HG02588 (cell line): Measurements from ENCODE around the gene TCF4.

Experiments
- ATAC-seq: cut with Tn5 transposase; IDR thresholded peaks from one replicate; pipeline ENCODE4 v1.9.1; 2021; ENCODE audit warnings: mild to moderate bottlenecking, moderate library complexity; ENCODE audit not compliant: unreplicated experiment

The TCF4 gene

DNA sequence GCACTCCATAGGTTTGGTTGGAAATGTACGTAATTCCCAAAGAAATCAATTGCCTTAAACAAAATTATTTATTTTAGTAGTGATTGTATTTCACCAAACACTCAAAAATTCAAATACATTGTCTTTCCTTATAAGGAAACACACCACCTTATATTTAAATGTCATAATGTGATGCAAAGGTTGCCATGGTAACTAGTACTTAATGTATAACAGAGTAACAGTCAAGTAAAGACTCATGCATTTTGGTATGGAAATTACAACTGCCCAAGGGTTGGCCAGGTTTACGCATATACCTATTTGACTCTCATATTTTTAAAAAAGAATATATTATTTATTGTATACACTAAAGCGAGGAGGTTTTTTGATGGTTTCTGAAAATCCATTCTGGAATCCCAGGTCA, 231.2 kb downstream of the TCF4 start:
- ATAC-seq: no peak

DNA sequence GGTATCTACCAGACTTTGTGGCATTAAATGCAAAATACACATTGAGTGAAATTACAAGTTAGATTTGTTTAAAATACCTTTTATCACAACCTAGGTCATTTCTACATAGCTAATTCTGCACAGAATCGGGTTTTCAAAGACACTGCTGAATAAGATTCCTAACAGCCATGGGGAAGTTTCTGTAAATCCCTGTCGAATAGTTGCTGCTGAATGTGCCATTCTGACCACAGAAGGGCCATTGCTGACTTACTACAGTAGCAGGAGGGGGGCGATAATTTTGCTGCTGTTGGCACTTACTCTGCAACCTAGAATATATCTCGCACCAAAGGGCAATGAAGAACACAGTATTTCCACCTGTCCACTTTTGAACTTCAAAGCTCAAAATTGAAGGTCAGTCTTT, 232.8 kb downstream of the TCF4 start:
- no peak for ATAC-seq

DNA sequence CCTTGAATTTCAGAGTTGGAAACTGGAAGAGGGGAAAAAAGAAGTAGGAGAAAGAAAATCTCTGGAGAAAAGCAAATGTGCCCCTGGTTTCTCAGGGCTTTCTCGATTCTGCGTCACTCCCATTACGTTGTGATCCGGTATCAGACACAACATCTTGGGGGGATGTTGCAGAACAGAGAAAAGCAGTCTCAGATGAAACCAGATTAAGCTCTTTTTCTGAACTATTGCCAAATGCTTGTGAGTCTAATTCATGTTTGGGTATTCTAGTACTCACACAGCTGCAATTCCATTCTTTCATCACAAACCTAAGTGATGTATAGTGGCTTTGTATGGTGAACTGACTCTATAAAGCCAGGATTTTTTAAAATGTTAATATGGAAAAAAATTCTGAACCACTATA, 233.2 kb downstream of the TCF4 start:
- ATAC-seq: no peak

DNA sequence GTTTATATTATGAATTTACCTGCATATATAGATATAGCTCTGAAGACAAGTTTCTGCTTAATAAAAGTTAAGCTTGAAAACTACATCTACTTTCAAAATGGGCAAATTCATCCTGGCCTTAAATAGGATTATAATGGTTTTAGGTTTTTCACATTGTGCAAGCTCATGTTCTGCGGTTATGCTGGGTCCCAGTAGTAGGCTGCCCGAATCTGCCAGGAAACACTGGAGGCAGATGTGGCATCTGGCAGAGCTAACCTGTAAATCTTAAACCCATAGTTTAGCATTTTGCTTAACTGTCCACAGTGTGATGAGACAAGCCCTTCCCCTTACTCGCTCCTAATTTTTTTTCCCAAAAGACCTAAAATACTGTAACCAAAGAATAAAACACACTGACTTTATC, 234.2 kb downstream of the TCF4 start:
- ATAC-seq: no peak

DNA sequence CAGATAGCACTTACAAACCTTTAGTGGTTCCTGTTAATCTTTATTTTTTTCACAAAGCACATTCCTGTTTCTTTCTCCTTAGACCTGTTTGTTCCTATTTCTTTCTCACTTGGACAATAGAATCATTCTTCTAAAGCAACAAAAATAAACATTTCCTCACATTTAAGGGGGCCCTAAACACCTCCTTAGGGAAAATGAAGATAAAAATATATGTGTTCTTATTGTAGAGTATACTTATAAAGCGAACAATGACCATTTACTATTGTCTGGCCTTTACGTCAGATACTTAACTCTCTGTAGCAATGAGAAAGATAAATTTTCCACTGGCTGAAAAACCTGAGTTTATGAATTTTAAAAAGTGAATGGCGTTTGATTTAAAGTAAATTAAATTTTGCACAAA, 234.6 kb downstream of the TCF4 start:
- no peak for ATAC-seq

DNA sequence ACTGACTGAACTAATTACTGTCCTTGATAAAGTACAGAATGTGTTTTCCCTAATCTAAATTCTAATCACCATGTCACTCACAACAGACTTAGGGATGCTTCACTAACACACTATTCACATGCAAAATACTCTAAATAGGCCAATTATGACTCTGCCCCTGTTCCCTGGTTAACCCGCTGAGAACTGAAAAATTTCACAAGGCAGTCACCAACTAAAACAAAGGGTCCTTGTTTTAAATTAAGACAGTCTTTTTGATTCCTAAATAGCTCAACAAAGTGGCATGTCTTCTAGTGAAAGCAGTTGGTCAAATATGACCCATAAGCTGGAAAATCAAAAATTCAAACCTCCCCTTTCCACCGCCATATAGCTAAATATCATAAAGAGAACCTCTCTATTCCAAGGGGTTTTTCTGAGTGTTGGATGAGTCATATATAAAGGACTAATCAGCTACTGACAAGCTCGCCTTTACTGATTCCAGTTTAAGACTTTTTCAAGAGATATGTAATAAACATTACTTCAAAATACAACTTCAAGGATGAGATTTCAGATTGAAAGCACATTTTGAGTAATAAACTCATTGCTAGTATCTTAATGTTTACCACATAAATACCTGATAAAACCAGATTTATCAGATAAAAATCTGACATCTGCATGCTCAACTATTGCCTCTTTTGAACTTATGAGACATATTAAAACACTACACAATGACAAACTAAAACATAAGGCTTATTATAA, 235.8 kb downstream of the TCF4 start:
- peak; percentile 66 for ATAC-seq

DNA sequence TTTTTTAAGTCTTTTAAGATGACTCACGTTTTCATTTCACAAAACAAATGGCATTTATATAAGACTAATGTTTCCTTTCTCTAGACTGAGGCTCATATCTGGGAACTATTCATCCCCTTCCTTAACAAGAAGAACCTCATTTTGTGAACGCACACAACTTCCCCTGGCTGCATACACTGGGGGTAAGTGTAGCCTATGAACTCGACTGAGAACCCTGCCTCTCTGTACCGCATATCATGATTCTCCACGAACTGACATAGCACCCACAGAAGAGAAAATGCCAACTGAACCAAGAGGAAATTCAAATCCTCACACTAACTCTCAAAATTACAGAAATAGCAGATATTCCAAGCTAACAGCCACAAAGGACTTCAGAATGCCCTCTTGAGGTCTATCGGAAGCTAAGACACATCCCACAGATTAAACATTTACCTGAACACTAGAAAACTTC, 236.7 kb downstream of the TCF4 start:
- ATAC-seq: no peak

DNA sequence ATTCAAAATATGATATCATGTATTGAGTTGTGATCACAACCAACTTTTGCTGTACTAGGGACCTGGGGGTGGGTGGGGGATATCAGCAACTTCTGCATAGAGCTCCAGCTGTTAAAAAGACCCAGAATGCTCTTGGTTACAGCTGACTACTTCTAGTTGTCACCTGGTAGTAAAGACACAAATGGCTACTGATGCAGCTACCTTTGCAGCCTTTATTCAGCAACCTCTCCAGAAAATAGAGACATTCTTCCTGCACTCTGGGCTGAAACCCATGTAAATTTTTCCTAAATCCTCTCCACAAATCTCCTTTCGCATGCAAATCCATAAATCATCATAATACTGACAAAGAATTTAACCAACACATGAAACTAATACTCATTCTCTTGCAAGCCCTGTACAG, 238.3 kb downstream of the TCF4 start:
- ATAC-seq: no peak

DNA sequence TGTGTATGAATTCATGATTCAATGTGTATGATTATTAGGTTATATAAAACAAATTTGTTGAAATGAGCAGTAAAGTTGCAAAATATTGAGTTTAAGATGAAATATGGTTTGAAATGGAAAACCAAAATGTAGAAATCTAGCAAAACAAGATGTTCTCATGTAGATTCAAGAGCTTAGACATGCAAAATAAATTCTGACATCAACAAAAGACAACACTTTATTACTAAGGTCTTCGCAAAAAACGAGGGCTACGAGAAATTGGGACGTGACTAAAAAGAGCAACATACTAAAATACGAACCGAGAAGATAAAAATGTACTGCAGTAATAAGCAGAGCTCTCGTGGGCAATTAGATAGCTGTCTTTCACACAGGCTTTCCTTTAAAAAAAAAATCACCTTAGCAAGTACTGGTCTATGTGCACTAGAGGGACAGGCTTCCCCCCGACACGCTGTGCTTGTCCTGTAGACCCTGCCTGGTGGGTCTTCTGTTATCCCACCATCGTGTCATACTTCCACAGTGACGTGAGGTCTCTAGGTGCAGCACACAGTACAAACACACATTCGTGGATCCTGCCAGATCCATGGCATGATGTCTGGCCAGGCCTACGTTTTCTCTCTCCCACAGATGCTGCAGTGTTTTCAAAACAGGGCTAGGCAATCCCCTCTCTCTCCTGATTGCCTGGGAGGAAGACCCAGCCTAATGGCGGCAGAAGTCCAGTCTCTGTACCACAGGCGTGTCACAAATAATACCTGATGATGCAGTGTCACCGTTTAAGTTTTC, 240.8 kb downstream of the TCF4 start:
- no peak for ATAC-seq

DNA sequence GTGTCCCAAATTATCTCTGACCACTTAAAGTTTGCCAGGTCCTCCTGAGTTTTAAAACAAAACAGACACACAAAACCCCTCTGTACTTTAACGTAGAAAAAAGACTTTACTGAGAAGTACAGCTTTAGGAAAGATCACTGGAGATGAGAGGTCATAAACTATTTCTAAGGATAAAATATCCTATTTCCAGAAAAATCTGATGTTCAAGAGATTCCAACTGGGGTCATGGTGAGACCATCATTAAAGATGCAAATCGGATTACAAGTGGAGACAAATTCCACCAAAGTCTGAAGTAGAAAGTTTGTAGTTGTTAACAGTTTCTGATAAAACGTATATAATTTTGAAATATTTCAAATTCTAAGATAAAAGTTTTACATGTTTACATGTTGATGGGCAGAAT, 241.6 kb downstream of the TCF4 start:
- no peak for ATAC-seq

DNA sequence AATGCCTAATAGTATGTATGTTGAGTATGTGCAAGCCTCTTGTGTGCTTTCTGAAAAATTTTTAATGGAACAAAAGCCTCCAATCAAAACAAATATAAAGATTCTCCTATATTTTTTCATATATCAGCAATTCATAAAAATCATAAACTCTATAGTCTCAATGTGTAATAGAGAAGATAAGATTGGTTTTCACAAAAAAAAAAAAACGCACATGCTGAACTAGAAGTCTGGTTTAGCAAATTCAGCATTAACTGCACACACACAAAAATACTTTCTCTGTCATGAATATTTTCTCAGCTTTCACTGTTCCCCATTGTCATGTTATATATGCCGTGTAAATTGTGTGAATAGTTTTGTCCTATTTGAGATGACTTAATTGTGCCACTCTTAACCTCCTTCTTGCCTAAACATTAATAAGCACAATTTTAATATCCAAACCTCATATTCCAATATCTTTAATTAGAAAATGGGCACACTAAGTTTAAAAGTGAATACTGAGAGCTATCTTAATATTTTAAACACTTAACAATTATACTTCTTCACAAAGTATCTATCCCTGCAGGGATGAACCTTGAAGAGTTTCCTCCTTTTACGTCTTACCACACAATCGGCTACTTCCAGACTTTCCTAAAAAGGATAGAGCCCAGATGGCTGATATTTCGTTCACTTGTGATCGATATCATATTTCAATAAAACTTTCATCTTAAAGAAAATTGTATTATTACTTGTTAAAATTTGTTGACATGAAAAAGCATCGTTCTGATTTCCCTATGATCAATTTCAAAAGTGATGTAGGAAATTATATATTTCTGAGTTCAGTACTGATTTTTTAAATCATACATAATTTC, 242.7 kb downstream of the TCF4 start:
- ATAC-seq: no peak

DNA sequence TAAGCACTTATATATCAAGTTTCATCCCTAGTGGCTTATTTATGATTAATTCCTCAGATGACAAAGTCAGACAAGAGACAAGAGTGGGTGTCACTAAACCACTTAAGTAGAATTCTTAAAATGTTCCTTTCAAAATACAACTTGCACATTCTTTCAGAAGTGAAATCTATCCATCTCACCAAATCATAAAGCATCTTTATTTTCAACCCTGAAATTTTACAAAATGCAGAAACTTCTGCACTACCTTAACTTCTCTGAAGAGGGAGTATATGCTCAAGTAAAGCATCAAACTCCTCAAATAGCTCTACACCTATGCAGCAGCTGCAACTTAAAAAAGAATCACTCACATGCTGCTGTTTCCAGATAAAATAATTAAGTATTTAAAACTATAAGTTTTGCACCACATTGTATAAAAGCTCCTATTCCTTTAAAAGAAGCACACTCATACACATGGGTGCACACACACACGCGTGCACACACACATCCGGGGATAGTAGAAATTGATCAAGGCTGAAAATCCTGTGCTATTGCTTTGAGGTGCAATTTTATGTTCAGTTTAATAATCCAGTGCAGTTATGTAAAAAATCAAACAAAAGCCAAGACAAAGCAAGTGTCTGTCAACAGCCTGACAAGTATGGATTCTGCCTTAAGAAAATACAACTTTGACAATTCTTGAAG, 244.5 kb downstream of the TCF4 start:
- ATAC-seq: peak; percentile 58

DNA sequence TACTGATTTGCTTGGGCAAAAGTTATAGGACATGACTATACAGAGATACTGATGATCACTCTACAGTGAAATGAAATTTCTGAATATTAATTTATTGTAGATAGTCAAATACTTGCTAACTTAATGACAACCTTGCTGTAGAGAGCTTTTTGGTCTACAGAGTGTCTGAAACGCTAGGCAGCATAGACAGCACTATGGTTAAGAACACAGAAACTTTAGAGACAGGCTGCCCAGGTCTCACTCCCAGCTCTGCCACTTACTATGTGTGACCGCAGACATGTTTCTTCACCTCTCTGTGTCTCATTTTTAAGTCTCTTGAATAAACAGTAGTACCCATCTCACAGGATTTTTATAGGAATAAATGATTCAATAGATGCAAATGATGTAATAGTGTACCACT, 247.0 kb downstream of the TCF4 start:
- ATAC-seq: no peak

DNA sequence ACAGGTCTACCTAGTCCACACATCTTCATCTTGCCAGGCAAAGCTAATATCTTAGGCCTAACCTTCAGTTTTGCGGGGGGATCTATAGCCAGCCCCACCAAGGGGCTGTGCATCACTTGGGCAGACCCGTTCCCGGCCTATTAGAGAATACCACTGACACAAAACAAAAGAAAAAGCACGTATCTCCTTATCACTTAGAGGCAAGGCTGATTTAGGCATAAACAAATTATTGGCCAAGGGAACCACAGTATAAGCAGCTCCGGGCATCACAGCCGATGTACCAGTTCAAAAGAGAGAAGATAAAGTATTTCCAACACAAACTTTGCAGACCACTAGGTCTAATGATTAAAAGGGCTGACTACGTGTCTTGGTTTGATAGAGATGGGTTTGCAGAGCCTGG, 248.0 kb downstream of the TCF4 start:
- ATAC-seq: no peak

DNA sequence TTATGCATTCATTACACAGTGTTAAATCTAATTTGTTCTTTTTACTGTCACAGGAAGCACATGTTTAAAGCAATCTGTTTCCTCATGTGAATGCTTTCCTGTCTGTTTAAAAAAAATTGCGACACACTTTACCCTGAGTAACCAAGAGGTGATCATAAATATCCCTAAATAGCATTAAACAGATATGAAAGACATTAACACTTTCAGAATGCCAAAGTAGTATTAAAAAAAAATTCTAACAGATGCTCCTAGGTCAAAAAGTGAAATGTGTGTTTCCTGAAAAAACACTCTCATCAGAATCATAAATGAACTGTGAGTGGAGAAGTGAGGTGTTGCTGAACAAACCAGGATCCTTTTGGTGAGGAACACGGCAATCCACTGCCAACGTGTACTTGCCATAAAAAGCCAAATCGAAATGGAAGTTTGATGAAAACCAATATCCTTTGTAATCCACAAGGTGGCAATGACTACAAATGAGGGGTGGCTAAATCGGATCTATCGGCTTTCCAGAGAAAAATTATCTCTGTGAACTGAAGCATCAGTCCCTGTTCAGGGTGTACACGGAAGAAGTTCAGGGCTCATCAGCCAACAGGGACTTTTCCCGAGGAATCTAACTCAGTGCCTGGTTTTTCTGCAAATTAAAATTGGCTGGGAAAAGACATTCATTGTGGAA, 248.9 kb downstream of the TCF4 start:
- ATAC-seq: no peak

DNA sequence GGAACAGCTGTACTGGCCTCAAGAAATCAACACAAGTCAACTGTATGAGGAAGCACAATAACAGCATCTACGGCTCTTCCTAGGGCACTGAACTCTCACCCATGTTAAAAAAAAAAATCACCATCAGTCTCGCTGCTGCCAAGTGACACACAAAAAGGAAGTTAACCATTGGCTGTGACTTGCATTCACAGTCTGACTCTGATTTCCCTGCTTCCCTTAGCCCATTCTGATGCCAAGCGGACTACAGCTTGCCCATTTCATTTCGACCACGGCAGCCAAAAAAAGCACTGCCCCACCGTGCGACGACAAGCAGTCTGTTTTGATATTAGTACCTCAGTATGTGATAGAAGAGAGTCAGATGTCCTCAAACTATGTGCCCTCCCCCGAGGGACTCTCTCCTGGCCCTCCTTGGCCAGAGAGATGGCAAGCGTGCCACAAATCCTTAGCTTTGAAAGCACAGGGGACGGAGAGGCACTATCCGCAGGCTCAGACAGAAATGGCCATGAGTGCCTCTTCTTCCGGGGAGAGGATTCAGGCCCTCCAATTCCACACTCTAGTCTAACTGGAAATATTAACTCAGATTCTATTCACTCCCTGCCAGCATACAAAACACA, 250.0 kb downstream of the TCF4 start:
- ATAC-seq: no peak

DNA sequence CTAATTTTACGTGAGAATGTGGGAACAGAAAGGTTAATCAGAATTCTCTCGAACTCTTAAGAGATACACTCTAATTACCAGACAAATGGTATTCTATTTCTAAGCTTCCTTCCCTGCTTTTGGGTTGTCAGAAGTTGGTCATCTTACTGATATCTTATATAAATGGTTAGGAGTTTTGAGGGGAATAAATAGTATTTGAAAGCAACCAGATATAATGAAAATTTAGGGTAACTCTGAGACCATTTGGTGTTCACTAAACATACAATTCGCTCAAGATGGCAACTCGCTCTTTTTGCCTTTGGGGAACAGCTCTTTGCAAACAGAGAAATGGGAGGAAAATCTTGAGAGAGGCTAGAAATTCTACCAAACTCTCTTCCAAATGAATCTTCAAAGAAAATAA, 250.9 kb downstream of the TCF4 start:
- ATAC-seq: no peak

DNA sequence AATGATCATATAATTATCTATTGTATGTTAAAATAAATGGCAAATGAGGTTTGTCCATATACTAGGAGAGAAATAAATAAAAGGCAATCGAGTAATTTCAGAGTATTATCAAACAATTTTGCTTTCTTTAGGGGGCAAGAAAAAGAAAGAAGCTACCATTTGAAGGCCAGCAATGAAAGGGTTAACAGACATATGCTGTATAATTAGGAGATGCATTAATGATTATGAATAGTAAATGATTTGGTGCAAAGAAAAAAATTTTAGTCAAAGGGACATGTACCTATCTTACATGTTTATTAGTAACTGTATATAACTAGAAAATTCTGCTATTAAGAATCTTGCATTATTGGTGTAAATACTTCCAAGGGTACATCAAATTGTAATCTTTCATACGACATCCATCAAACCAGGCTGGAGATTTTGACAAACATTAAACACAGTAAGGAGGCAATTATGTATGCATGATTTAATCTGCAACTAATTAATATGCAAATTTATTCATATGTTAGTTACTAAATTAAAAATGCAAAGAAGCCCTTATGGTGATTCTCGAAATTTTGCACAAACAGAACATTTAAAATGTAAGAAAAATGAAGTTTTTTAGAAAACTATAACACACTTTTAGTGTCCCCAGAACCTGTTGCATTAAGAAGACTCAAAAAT, 251.4 kb downstream of the TCF4 start:
- no peak for ATAC-seq

DNA sequence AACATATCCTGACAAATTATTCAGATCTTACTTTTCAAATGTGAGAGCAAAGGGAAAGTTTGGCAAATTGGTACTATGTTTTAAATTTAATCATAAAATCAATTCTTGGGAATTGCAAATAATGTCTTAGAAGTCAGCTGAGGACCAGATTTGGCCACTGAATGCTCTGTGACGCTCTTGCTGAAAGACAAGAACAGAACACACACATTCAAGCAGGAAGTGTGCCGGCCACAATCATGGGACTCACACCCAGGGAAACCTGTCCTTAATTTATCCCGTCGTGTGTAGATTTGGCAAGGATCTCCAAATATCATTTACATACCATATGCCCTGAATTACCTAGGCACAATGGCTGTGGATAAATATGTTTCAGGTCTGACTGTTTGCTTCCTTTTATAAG, 253.1 kb downstream of the TCF4 start:
- no peak for ATAC-seq

DNA sequence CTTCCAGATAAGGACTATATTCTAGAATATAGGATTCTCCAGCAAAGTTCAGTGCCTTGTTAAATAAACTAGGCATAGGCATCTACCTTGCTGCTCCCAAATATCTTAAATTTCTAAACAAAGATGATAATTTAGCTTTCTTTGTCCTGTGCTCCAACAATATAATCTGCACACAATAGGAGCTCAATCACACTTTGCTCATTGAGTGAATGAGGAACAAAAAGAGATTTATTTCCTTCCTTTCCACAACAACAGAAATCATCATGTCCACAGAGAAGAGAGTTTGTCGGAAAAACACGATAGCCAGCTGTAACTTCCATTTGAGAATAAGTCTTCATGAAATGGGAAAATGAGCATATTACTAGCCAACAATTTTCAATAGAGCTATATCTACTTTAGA, 256.7 kb downstream of the TCF4 start:
- ATAC-seq: no peak
